ENCODE data around the gene DHRS7C. TPM values are rescaled to one million over a fixed set of nuclear protein-coding genes. Genes with fewer than 3 reads are reported as not detected.

DHRS7C gene
- polyA plus RNA-seq, 1 donor (not counting 4 experiments of a cell fraction or from before 2014, with no cell fraction given): not detected

DNA sequence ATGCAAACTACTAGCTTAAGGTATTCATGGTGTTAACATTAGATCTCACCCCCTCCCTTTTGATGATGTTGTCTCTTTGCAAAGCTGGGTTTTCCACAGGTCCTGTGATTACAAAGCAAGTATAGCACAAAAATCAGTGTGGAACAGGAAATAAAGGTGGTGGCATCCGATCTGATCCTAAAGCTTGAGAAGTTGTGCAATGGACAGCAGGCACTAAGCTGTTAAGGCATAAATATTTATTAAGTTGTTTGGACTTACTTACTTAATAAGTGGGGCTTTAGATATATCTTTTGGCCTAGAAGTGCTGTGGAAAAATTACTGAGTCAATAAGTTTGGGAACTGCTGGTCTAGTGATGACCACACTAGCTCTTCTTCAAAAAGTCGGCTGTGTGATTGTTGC lies 39.3 kb upstream of the DHRS7C start:
- Histone ChIP-seq H3K27ac (ENCODE audit: control insufficient read depth, insufficient read depth, low read length) (no peak overlapping the region), H3K79me2 (ENCODE audit: control insufficient read depth, insufficient read depth, low read length) (no peaks in the 10 kb centered on the region), H3K9me1 (ENCODE audit: control insufficient read depth, extremely low read depth, insufficient read depth, low read length) (no peaks in the 10 kb centered on the region), H3K27me3 (ENCODE audit: control insufficient read depth, extremely low read depth, insufficient read depth, low read length) (no peaks in the 10 kb centered on the region), H3K4me3 (ENCODE audit: control insufficient read depth in 2 of 3, extremely low read depth in 1 of 3, insufficient read depth in 2 of 3, low read depth in 1 of 3, low read length in 3 of 3) (no peak overlapping the region), H3K36me3 (ENCODE audit: control insufficient read depth in 2 of 2, extremely low read depth in 1 of 2, insufficient read depth in 2 of 2, low read length in 2 of 2) (no peaks in the 10 kb centered on the region), H3K9ac (ENCODE audit: control insufficient read depth, extremely low read depth, insufficient read depth, low read length) (no peak overlapping the region), H4K20me1 (ENCODE audit: control insufficient read depth, extremely low read depth, insufficient read depth, low read length) (no peaks in the 10 kb centered on the region), H3K4me1 (ENCODE audit: control insufficient read depth, extremely low read depth, insufficient read depth, low read length) (no peaks in the 10 kb centered on the region), H3K4me2 (ENCODE audit: control insufficient read depth, extremely low read depth, insufficient read depth, low read depth, low read length) (no peak overlapping the region), H3K9me3 (ENCODE audit: control insufficient read depth, low read depth, low read length) (no peaks in the 10 kb centered on the region), H2AFZ (ENCODE audit: control insufficient read depth, low read length) (no peak overlapping the region)
- dilution Hi-C loops (cut with MboI; ENCODE audit: extremely low pct_ligation_motif_present, low sequenced_read_pairs): no loop called here
- no peak for TF ChIP-seq EZH2 (IDR thresholded peaks at IDR 0.05; ENCODE audit: low read length)
- TF ChIP-seq, protein P1, sequence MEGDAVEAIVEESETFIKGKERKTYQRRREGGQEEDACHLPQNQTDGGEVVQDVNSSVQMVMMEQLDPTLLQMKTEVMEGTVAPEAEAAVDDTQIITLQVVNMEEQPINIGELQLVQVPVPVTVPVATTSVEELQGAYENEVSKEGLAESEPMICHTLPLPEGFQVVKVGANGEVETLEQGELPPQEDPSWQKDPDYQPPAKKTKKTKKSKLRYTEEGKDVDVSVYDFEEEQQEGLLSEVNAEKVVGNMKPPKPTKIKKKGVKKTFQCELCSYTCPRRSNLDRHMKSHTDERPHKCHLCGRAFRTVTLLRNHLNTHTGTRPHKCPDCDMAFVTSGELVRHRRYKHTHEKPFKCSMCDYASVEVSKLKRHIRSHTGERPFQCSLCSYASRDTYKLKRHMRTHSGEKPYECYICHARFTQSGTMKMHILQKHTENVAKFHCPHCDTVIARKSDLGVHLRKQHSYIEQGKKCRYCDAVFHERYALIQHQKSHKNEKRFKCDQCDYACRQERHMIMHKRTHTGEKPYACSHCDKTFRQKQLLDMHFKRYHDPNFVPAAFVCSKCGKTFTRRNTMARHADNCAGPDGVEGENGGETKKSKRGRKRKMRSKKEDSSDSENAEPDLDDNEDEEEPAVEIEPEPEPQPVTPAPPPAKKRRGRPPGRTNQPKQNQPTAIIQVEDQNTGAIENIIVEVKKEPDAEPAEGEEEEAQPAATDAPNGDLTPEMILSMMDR (optimal IDR thresholded peaks at IDR 0.05 in 1 of 3, IDR thresholded peaks at IDR 0.05 in 1 of 3, conservative IDR thresholded peaks at IDR 0.05 in 1 of 3; ENCODE audit: extremely low read depth in 1 of 3, insufficient read depth in 2 of 3, low read length in 3 of 3): no peak
- DNase-seq (ENCODE audit: low read depth, low spot score) (no peak), FAIRE-seq (no peak)

DNA sequence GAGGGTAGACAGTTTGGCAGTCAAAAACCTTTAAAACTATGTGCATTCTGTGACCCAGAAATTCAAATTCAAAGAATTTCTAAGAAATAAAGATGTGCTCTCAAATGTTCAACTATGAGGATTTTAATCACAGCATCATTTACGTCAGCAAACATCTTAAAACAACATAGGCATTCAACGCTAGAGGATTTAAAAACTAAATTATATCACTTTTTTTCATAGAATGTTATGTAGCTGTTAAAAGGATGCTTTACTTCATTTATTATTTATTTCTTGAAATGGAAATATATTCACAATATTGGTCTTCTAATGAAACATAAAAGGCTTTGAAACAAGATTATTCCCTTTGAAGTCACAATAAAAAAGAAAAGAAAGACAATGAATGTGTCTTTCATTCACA lies 38.0 kb upstream of the DHRS7C start:
- Histone ChIP-seq H3K9me3 (ENCODE audit: control insufficient read depth, low read depth, low read length) (no peaks in the 10 kb centered on the region), H3K27ac (ENCODE audit: control insufficient read depth, insufficient read depth, low read length) (no peak overlapping the region), H4K20me1 (ENCODE audit: control insufficient read depth, extremely low read depth, insufficient read depth, low read length) (no peaks in the 10 kb centered on the region), H3K9ac (ENCODE audit: control insufficient read depth, extremely low read depth, insufficient read depth, low read length) (no peak overlapping the region), H3K4me3 (ENCODE audit: control insufficient read depth in 2 of 3, extremely low read depth in 1 of 3, insufficient read depth in 2 of 3, low read depth in 1 of 3, low read length in 3 of 3) (no peak overlapping the region), H2AFZ (ENCODE audit: control insufficient read depth, low read length) (no peak overlapping the region), H3K27me3 (ENCODE audit: control insufficient read depth, extremely low read depth, insufficient read depth, low read length) (no peaks in the 10 kb centered on the region), H3K4me2 (ENCODE audit: control insufficient read depth, extremely low read depth, insufficient read depth, low read depth, low read length) (no peak overlapping the region), H3K4me1 (ENCODE audit: control insufficient read depth, extremely low read depth, insufficient read depth, low read length) (no peaks in the 10 kb centered on the region), H3K36me3 (ENCODE audit: control insufficient read depth in 2 of 2, extremely low read depth in 1 of 2, insufficient read depth in 2 of 2, low read length in 2 of 2) (no peaks in the 10 kb centered on the region), H3K79me2 (ENCODE audit: control insufficient read depth, insufficient read depth, low read length) (no peaks in the 10 kb centered on the region), H3K9me1 (ENCODE audit: control insufficient read depth, extremely low read depth, insufficient read depth, low read length) (no peaks in the 10 kb centered on the region)
- dilution Hi-C loops (cut with MboI; ENCODE audit: extremely low pct_ligation_motif_present, low sequenced_read_pairs): no loop called here
- FAIRE-seq: no peak
- no peak for TF ChIP-seq EZH2 (IDR thresholded peaks at IDR 0.05; ENCODE audit: low read length)
- TF ChIP-seq, protein P1 (optimal IDR thresholded peaks at IDR 0.05 in 1 of 3, IDR thresholded peaks at IDR 0.05 in 1 of 3, conservative IDR thresholded peaks at IDR 0.05 in 1 of 3; ENCODE audit: extremely low read depth in 1 of 3, insufficient read depth in 2 of 3, low read length in 3 of 3): no peak
- DNase-seq (ENCODE audit: low read depth, low spot score): no peak
